ENCODE data around the gene COA8. TPM values are rescaled to one million over a fixed set of nuclear protein-coding genes. Genes with fewer than 3 reads are reported as not detected.

The COA8 gene
- total RNA-seq, 1 donor from 2014 or later, result 45.1 TPM

GRCh38 chr14:103628221-103628683 is 65.5 kb downstream of the COA8 start:
- Mint-ChIP-seq H3K36me3 (ENCODE audit: insufficient read depth) (no peaks in the 10 kb centered on the region), H3K27me3 (peaks cover 4% of the 10 kb centered on the region), H3K27ac (peak overlapping the region; percentile 98), H3K4me3 (ENCODE audit: low read depth) (peak overlapping the region; percentile 77), H3K4me1 (ENCODE audit: low read depth) (peaks cover 8% of the 10 kb centered on the region), H3K9me3 (ENCODE audit: low read depth) (no peaks in the 10 kb centered on the region)
- peak; percentile 41 for DNase-seq (ENCODE audit: low spot score, unreplicated experiment)
- TF ChIP-seq CTCF (IDR thresholded peaks at IDR 0.05; ENCODE audit: unreplicated experiment), result no peak

- Mint-ChIP-seq H3K4me3 (ENCODE audit: low read depth) (peak within 1 kb of the TSS; percentile 82), H3K4me1 (ENCODE audit: low read depth) (peaks cover 8% of the 10 kb centered on the region), H3K27ac (peak within 1 kb of the TSS; percentile 98), H3K36me3 (ENCODE audit: insufficient read depth) (no peaks in the 10 kb centered on the region), H3K27me3 (peaks cover 4% of the 10 kb centered on the region), H3K9me3 (ENCODE audit: low read depth) (no peaks in the 10 kb centered on the region)
- TF ChIP-seq CTCF (IDR thresholded peaks at IDR 0.05; ENCODE audit: unreplicated experiment), result peak; percentile 33
- DNase-seq (ENCODE audit: low spot score, unreplicated experiment), result peak; percentile 70
These were observed 66.1 kb downstream of the COA8 start, which contains the start of gene KLC1 for GRCh38 chr14:103628684-103629502. KLC1 (plus strand) TSS chr14:103629211; CDS start chr14:103654565, 25,354 bp downstream.

GRCh38 chr14:103629503-103630121 is 66.9 kb downstream of the COA8 start:
- Mint-ChIP-seq H3K9me3 (ENCODE audit: low read depth) (no peaks in the 10 kb centered on the region), H3K27ac (peak overlapping the region; percentile 65), H3K27me3 (peaks cover 4% of the 10 kb centered on the region), H3K4me1 (ENCODE audit: low read depth) (peaks cover 8% of the 10 kb centered on the region), H3K36me3 (ENCODE audit: insufficient read depth) (peaks cover 3% of the 10 kb centered on the region), H3K4me3 (ENCODE audit: low read depth) (peak overlapping the region; percentile 82)
- DNase-seq (ENCODE audit: low spot score, unreplicated experiment), result peak; percentile 24
- TF ChIP-seq CTCF (IDR thresholded peaks at IDR 0.05; ENCODE audit: unreplicated experiment), result no peak

- H3K4me3 Mint-ChIP-seq (ENCODE audit: low read depth), result peak overlapping the region; percentile 82
- peaks cover under 1% of the 10 kb centered on the region for H3K27me3 Mint-ChIP-seq
- H3K36me3 Mint-ChIP-seq (ENCODE audit: insufficient read depth), result peaks cover 3% of the 10 kb centered on the region
- H3K27ac Mint-ChIP-seq, result no peak overlapping the region
- no peak for TF ChIP-seq CTCF (IDR thresholded peaks at IDR 0.05; ENCODE audit: unreplicated experiment)
- H3K9me3 Mint-ChIP-seq (ENCODE audit: low read depth), result no peaks in the 10 kb centered on the region
- peaks cover 8% of the 10 kb centered on the region for H3K4me1 Mint-ChIP-seq (ENCODE audit: low read depth)
- DNase-seq (ENCODE audit: low spot score, unreplicated experiment), result no peak
These were observed 67.8 kb downstream of the COA8 start for GRCh38 chr14:103630364-103631108.

GRCh38 chr14:103633391-103633790 is 70.6 kb downstream of the COA8 start:
- no peak overlapping the region for H3K4me3 Mint-ChIP-seq (ENCODE audit: low read depth)
- no peaks in the 10 kb centered on the region for H3K9me3 Mint-ChIP-seq (ENCODE audit: low read depth)
- H3K27ac Mint-ChIP-seq, result peak overlapping the region; percentile 80
- DNase-seq (ENCODE audit: low spot score, unreplicated experiment), result no peak
- no peak for TF ChIP-seq CTCF (IDR thresholded peaks at IDR 0.05; ENCODE audit: unreplicated experiment)
- peaks cover 3% of the 10 kb centered on the region for H3K36me3 Mint-ChIP-seq (ENCODE audit: insufficient read depth)
- H3K4me1 Mint-ChIP-seq (ENCODE audit: low read depth), result peaks cover 6% of the 10 kb centered on the region
- H3K27me3 Mint-ChIP-seq, result no peaks in the 10 kb centered on the region
